Measurements from ENCODE around the gene AKIP1.

The AKIP1 gene

GRCh38 chr11:8871171-8871775 is 39.7 kb upstream of the AKIP1 start:
- H3K9ac ChIP-seq (ENCODE audit: low read length): no peak overlapping the region
- H3K4me3 ChIP-seq (ENCODE audit: low read length): peak overlapping the region; percentile 63; the same call in 1 of the 2 replicates
- no peaks in the 10 kb centered on the region for H3F3A ChIP-seq (ENCODE audit: insufficient read depth, low read length)
- H2AFZ ChIP-seq (ENCODE audit: low read length): peak overlapping the region; percentile 83; the same call in 1 of the 2 replicates
- H3K36me3 ChIP-seq (replicated peaks; ENCODE audit: insufficient read depth, low read length): no peaks in the 10 kb centered on the region
- no peaks in the 10 kb centered on the region for H3K4me1 ChIP-seq (ENCODE audit: low read length)
- no peak overlapping the region for H3K27ac ChIP-seq (ENCODE audit: low read length)
- H3K9me2 ChIP-seq (replicated peaks; ENCODE audit: insufficient read depth, low read length): no peaks in the 10 kb centered on the region
- H3K4me2 ChIP-seq (ENCODE audit: low read depth, low read length): peak overlapping the region; percentile 77
- H3K9me3 ChIP-seq (replicated peaks; ENCODE audit: insufficient read depth, low read length): no peaks in the 10 kb centered on the region
- H3K27me3 ChIP-seq (replicated peaks; ENCODE audit: insufficient read depth, low read length): 0 out of 2 replicates have a peak, but pooled peaks cover 2% of the 10 kb centered on the region
- DNase-seq: no peak
- TF ChIP-seq CTCF (IDR thresholded peaks at IDR 0.05; ENCODE audit: low read length) (no peak), EZH2 (optimal IDR thresholded peaks at IDR 0.05; ENCODE audit: low read depth, low read length) (no peak), EZH2phosphoT487 (IDR thresholded peaks at IDR 0.05; ENCODE audit: low read length) (no peak)
- H3K79me2 ChIP-seq (ENCODE audit: low read length): no peaks in the 10 kb centered on the region
- H4K20me1 ChIP-seq (ENCODE audit: insufficient read depth, low read length): no peaks in the 10 kb centered on the region

GRCh38 chr11:8871962-8872361 is 39.0 kb upstream of the AKIP1 start:
- no peaks in the 10 kb centered on the region for H3F3A ChIP-seq (ENCODE audit: insufficient read depth, low read length)
- 0 out of 2 replicates have a peak, but pooled peaks cover 2% of the 10 kb centered on the region for H3K27me3 ChIP-seq (replicated peaks; ENCODE audit: insufficient read depth, low read length)
- no peak overlapping the region for H2AFZ ChIP-seq (ENCODE audit: low read length)
- H3K4me2 ChIP-seq (ENCODE audit: low read depth, low read length): no peak overlapping the region
- H3K36me3 ChIP-seq (replicated peaks; ENCODE audit: insufficient read depth, low read length): no peaks in the 10 kb centered on the region
- no peaks in the 10 kb centered on the region for H3K4me1 ChIP-seq (ENCODE audit: low read length)
- no peak overlapping the region for H3K27ac ChIP-seq (ENCODE audit: low read length)
- H3K9me2 ChIP-seq (replicated peaks; ENCODE audit: insufficient read depth, low read length): no peaks in the 10 kb centered on the region
- no peaks in the 10 kb centered on the region for H3K79me2 ChIP-seq (ENCODE audit: low read length)
- no peaks in the 10 kb centered on the region for H3K9me3 ChIP-seq (replicated peaks; ENCODE audit: insufficient read depth, low read length)
- no peak overlapping the region for H3K9ac ChIP-seq (ENCODE audit: low read length)
- no peak overlapping the region for H3K4me3 ChIP-seq (ENCODE audit: low read length)
- TF ChIP-seq EZH2 (optimal IDR thresholded peaks at IDR 0.05; ENCODE audit: low read depth, low read length) (no peak), CTCF (IDR thresholded peaks at IDR 0.05; ENCODE audit: low read length) (no peak), EZH2phosphoT487 (IDR thresholded peaks at IDR 0.05; ENCODE audit: low read length) (no peak)
- H4K20me1 ChIP-seq (ENCODE audit: insufficient read depth, low read length): no peaks in the 10 kb centered on the region
- DNase-seq: no peak

DNA sequence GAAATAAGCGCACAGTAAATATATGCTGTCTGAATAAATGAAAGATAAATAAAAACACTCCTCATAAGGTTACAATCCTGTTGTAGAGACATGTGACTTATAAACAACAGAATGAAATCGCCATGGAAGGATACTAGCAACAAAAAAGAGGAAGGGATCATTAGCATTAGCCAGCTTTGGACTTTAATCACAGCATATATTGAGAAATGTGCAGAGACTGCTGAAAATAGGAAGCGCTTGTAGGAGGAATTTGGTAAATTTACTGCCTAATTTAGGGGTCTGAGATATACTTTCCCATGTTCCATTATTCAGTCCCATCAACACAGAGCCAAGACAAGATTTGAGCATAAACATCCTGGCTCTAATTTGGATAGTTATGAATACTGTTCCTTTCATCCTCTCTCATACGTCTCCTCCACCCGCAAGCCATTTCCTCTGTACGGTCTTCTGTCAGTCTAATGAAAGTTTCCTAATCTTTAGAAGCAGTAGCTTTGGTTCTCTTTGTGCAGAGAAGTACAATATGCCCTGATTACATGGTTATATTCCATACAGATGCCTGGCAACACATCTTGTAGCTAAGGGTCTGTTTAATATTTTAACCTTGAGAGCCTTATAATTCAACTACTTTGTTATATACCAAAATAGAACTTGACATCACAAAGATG is 37.1 kb upstream of the AKIP1 start:
- no peak for DNase-seq
- no peaks in the 10 kb centered on the region for H3K4me1 ChIP-seq (ENCODE audit: low read length)
- no peaks in the 10 kb centered on the region for H3F3A ChIP-seq (ENCODE audit: insufficient read depth, low read length)
- H4K20me1 ChIP-seq (ENCODE audit: insufficient read depth, low read length): no peaks in the 10 kb centered on the region
- H2AFZ ChIP-seq (ENCODE audit: low read length): no peak overlapping the region
- H3K9ac ChIP-seq (ENCODE audit: low read length): no peak overlapping the region
- 0 out of 2 replicates have a peak, but pooled peaks cover 2% of the 10 kb centered on the region for H3K27me3 ChIP-seq (replicated peaks; ENCODE audit: insufficient read depth, low read length)
- TF ChIP-seq EZH2 (optimal IDR thresholded peaks at IDR 0.05; ENCODE audit: low read depth, low read length) (no peak), EZH2phosphoT487 (IDR thresholded peaks at IDR 0.05; ENCODE audit: low read length) (no peak), CTCF (IDR thresholded peaks at IDR 0.05; ENCODE audit: low read length) (no peak)
- H3K79me2 ChIP-seq (ENCODE audit: low read length): no peaks in the 10 kb centered on the region
- H3K9me2 ChIP-seq (replicated peaks; ENCODE audit: insufficient read depth, low read length): no peaks in the 10 kb centered on the region
- H3K36me3 ChIP-seq (replicated peaks; ENCODE audit: insufficient read depth, low read length): no peaks in the 10 kb centered on the region
- no peak overlapping the region for H3K4me3 ChIP-seq (ENCODE audit: low read length)
- no peak overlapping the region for H3K27ac ChIP-seq (ENCODE audit: low read length)
- H3K9me3 ChIP-seq (replicated peaks; ENCODE audit: insufficient read depth, low read length): no peaks in the 10 kb centered on the region
- no peak overlapping the region for H3K4me2 ChIP-seq (ENCODE audit: low read depth, low read length)

All from MM.1S (cell line).